Stimulated activated CD4-positive, alpha-beta T cell treated with anti-CD3 and anti-CD28 coated beads, Interleukin-12 subunit alpha, Interleukin-12 subunit beta, amount 100 ng/mL, for 24 hours (primary cell): ENCODE measurements around the gene PCARE.

Source experiments
- DNase-seq, 2 experiments: peaks; one replicate each; pipeline ENCODE4 v3.0.0-alpha.2; 2020; ENCODE audit warnings: low read depth in 2 of 2

Gene PCARE

GRCh38 chr2:29063056-29063455, 11.3 kb downstream of the PCARE start:
- no peak for DNase-seq

DNA sequence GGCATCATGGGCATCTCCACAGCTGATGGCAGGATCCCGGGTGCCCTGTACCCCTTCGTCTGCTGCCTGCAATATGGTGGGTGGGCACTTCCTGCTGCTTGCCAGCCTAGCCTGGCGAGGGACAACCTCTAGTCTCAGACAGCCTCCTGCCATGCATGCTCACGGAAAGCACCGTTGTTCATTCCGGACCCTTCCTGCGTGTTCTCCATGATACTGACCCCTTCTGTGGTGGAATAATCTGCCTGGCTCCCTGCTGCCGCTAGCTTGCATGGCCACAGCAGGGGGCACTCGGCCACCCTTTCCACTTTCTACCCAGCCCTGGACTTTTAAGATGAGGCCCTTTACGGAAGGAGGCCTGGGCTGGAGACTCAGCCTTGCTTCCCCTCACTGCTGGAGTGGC, 12.0 kb downstream of the PCARE start:
- DNase-seq: no peak

GRCh38 chr2:29061616-29062015, 12.7 kb downstream of the PCARE start:
- DNase-seq: no peak

- DNase-seq: no peak
Observed at GRCh38 chr2:29061176-29061575, 13.1 kb downstream of the PCARE start.

- DNase-seq: no peak
Observed at GRCh38 chr2:29060441-29060840, 13.9 kb downstream of the PCARE start.

DNA sequence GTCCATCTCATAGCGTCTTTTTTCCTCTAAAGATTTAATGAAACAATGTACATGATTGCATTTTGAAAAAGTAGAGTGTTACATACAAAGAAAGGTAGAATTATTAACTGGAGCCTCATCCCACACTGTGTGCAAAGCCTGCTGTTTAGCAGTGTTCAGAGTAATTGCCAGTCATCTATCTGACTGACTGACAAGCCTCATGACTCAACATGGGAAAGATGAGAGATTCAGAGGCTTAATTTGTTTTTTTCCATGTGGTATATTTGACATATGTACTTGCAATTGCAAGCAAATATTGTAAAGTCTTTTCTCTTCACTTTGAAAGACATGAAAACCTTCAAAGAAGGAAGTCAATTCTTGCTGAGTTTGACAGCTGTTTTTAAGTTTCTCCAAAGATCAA, 14.7 kb downstream of the PCARE start:
- no peak for DNase-seq

GRCh38 chr2:29057006-29057405, 17.3 kb downstream of the PCARE start:
- no peak for DNase-seq

DNA sequence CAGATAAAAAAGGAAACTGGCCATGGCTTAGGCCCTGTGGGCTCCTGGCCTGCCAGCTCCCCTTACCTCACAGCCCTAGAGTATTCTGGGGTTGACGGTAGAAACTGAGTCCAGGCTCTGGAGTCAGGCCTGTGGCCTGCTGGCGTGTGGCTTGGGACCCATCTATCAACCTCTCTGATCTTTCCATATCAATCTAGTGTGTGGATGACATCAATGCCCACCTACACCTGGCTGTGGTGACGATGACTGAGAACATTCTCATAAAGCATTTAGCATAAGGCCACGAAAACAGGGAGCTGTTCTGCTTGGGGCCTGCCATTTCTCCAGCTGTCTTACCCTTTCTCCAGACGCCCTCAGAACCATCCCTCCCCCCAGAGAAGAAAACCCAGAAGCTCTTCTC, 17.9 kb downstream of the PCARE start:
- DNase-seq: no peak

GRCh38 chr2:29055601-29056000, 18.7 kb downstream of the PCARE start:
- DNase-seq: no peak

- no peak for DNase-seq
Observed at GRCh38 chr2:29054430-29054829, 19.9 kb downstream of the PCARE start.

GRCh38 chr2:29053670-29054400, 20.5 kb downstream of the PCARE start:
- DNase-seq: no peak

DNA sequence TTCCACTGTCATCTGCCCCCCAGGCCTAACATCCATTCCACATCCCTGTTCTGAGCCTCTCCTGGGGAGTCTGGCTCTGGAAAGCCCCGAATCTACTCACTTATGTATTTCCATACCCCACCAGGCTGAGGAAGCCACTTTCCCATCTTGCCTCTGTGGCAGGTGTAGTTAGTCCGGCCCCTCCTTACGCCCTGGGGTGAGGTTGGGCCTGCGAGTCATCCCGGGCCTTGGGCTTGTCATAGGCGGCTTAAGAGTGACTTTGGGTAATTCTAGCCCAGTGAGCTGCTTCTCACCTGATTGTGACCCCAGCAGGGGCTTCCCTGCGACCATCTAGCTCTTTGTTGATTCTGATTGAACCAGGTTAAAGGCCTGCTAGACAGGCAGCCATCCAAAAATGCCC, 21.1 kb downstream of the PCARE start:
- DNase-seq: no peak

DNA sequence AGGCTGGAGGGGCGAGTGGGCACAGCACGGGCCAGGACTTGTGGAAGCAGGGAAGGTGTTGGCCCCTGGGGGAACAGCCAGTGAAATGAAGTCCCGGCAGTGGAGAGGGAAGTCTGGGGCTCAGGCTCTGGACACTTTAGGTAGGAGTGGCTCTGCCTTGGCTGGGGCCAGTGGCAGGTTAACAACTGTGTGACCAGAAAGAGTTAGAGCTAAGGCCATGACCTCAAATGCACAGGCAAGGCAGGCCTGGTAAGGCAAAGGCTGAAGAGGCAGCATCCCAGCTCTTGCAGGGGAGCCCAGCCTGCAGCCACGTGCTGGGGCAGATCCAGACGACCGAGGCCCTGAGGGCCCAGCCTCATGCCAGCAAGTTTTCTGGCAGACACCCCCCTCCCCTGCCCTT, 21.5 kb downstream of the PCARE start:
- no peak for DNase-seq

- no peak for DNase-seq
Observed at GRCh38 chr2:29051730-29052129, 22.6 kb downstream of the PCARE start.

DNA sequence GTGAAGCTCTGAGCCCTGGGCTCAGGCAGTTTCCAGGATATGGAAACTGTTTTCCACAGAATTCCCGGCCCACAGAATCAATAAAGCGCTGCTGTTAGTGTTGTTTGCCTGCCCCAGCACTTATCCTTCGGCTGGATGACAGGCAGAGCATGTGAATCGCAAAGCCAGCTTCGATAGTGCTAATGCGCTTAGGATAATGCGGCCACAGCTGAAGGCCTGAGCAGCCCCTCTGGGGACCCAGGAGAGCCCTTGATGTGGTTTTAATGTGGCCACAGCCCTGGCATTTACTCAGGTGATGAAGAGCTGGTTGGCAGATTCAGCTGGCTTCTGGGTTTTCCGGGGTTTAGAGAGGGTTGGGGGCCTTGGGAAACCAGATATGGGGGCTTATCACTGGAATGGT, 23.7 kb downstream of the PCARE start:
- no peak for DNase-seq

GRCh38 chr2:29047083-29047845, 27.1 kb downstream of the PCARE start:
- DNase-seq: no peak

GRCh38 chr2:29046321-29046720, 28.0 kb downstream of the PCARE start:
- DNase-seq: no peak

- no peak for DNase-seq
Observed at GRCh38 chr2:29044459-29044858, 29.9 kb downstream of the PCARE start.

DNA sequence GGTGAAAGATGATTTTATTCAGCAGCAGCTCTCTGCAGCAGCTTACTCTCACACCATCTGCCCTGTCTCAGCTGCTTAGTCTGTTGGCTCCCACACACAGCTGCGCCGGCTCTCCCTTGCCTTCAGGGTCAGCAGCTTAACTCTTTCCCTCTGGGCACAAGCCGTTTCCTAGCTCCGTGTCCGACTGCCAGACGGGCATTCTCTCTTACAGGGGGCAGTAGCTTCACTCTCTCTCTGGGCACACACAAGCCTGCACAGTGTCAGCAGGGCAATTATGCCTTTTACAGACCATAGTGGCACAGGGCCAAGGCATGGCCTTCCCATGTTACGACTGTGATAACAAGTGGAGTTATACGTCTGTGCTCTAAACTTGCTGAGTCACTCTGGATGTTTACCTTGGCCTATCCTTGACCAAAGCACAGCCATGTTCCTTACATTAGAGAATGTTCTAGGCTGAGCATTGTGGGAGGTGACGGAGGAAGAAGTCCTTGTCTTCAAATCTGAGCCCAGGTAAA, 31.7 kb downstream of the PCARE start:
- DNase-seq: no peak

DNA sequence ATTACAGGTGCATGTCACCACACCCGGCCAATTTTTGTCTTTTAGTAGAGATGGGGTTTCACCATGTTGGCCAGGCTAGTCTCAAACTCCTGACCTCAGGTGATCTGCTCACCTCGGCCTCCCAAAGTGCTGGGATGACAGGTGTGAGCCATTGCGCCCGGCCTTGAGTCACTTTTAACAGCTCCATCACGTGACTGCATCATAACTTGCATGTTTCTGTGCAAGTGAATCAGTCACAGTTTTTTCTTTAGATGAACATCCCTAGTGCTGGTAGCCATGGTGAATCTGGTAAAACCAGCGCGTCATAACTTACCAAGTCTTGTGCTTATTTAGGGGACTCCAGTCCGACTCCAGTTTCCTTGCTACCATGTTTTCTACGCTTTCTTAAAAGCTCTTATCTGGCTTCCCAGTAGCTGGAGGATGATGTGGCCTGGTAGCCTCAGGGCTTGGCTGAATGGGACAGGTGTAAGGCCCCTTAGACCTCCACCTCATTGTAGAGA, 33.1 kb downstream of the PCARE start:
- DNase-seq: no peak

GRCh38 chr2:29040552-29040951, 33.8 kb downstream of the PCARE start:
- DNase-seq: no peak

DNA sequence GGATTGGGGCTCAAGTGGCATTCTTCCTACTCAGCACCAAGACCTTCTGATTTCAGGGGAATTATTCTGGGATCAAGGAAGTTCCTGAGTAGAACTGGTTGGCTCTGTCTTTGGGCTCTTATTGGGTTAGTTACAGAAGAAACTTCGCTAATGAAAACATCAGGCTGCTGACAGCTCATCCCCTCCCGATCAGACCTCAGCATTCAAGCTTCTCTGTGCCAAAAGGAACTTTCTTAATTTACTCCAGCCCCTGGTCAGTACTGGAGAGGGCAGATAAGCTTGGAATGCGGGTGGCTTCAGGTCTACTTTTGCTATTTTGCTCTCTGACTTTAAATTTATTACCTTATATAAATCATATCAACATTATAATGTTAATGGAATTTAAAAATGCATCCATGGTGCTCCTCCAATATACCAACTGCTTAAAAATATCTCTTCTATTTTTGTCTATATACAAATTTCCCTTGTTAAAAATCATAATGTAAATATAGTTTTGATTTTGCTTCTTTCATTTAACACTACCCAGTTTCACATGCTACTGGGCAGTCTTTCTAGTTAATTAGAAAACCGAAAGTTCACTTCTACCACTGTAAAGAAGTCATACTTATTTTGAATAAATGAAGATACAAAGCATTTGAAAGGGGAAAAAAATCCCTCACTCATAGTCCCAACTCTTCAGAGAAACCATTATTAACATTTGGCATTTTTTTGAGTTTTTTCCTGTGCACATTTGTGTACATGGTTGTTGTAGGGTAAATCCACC, 34.4 kb downstream of the PCARE start:
- no peak for DNase-seq
